NCI-H69 (cell line): ENCODE measurements around the gene MTERF2.
"Not testable (repeated sequence)": the region's sequence is repeated elsewhere in the genome, so short reads cannot be mapped to it uniquely, and the experiment has no call there.

Experiments
- DNase-seq: peaks from one replicate; lab custom pipeline; 2025; lab: John Stamatoyannopoulos, UW

The MTERF2 gene, protein sequence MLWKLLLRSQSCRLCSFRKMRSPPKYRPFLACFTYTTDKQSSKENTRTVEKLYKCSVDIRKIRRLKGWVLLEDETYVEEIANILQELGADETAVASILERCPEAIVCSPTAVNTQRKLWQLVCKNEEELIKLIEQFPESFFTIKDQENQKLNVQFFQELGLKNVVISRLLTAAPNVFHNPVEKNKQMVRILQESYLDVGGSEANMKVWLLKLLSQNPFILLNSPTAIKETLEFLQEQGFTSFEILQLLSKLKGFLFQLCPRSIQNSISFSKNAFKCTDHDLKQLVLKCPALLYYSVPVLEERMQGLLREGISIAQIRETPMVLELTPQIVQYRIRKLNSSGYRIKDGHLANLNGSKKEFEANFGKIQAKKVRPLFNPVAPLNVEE

GRCh38 chr12:106986625-106987389 lies at the start of gene MTERF2:
MTERF2 (minus strand) TSS chr12:106987146; CDS start chr12:106978714, 8,432 bp downstream.
- DNase-seq, result peak; percentile 99

- no peak for DNase-seq
Observed at GRCh38 chr12:107035733-107036132, 48.8 kb upstream of the MTERF2 start.

DNA sequence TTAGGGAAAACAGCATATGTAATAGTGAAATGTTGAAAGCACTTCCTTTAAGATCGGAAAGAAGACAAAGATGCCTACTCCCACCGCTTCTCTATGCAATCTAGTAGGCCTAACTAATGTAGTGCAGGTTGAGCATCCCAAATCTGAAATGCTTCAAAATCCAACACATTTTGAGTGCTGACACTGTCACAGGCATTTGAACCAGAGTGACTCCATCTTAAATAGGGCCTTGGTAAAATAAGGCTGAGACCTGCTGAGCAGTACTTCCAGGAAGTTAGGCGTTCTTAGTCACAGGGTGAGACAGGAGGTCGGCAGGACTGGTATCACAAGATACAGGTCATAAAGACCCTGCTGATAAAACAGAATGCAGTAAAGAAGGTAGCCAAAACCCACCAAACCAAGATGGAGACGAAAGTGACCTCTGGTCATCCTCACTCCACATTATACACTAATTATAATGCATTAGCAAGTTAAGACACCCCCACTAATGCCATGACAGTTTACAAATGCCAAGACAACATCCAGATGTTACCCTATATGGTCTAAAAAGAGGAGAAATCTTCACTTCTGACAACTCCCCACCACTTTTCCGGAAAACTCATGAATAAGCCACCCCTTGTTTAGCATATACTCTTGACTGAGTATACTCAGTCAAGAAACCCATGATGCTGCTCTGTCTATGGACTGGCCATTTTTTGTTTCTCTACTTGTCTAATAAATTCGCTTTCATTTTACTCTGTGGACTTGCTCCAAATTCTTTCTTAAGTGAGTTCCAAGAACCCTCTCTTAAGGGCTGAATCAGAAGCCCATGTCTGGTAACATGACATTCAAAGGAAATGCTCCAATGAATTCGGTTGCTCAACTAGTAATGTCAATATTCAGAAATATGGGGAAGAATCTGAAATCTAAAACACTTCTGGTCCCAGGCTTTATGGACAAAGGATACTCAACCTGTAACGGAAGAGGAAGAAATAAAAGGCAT lies 47.1 kb upstream of the MTERF2 start:
- no peak for DNase-seq

GRCh38 chr12:107032266-107032665 lies 45.3 kb upstream of the MTERF2 start:
- no peak for DNase-seq

- DNase-seq, result no peak
Observed at GRCh38 chr12:107031061-107031460, 44.1 kb upstream of the MTERF2 start.

DNA sequence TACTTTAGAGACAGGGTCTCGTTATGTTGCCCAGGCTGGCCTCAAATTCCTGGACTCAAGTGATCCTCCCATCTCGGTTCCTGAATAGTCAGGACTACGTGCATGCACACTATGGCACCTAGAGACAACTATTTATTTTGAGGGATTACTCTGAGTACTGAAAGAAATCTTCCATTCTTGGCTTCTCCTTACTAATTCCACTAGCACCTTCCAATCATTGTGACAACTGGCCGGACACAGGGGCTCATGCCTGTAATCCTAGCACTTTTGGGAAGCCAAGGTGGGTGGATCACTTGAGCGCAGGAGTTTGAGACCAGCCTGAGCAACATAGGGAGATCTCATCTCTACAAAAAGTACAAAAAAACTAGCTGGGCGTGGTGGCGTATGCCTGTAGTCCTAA lies 42.1 kb upstream of the MTERF2 start:
- DNase-seq, result no peak

GRCh38 chr12:107027636-107028053 lies 40.7 kb upstream of the MTERF2 start:
- peak; percentile 70 for DNase-seq

DNA sequence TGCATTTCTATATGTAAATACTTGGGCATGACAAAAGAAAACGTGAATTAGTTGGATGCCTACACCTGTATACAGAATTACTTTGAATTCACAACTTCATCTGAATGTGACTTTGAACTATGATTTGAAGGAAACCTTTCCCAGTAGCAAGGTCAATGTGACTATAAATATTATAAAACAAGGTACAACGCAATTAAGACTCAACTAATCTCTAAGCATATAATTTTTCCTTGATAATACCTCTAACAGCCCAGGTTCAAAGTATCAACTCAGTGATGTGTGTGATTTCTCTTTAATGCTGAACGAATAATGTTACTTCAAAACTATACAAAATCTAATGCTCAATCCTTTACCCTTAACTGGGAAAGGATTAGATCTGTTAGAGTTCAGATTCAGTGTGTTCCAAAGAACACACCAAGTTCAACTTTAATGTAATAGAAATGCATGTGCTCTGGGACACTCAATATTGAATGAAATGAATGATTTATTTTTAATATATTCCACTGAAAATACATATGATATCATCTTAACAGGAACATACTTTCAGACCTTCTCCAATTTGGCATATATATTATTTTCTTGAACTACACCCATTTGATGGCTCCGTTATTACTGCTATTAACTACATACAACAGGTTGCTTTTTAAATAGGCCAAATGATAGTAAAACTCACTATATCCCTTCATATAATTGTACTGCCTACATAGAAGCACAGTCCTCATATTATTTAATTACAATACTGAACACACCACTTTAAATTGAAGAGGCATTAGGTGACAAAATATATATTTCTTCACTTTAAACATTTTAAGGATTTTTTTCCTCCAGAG lies 40.1 kb upstream of the MTERF2 start:
- no peak for DNase-seq

- peak; percentile 11 for DNase-seq
Observed at GRCh38 chr12:107026356-107026755, 39.4 kb upstream of the MTERF2 start.

DNA sequence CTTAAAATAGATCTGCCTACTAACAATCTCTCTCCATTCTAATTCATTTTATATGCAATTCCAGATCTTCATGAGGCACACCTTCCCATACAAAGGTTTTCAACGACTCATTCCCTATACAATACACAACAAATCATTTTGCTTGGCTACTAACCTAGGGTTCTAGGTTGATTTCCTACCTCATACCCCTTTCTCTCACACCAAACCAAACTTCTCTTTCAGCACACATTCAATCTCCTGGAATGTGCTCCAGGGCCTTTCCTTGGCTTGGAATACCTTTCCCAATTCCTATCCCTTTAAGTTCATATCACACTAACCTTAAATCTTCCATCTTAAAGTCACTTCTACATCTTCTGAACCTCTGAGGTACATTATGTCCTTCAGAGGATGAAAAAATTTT lies 38.7 kb upstream of the MTERF2 start:
- no peak for DNase-seq

DNA sequence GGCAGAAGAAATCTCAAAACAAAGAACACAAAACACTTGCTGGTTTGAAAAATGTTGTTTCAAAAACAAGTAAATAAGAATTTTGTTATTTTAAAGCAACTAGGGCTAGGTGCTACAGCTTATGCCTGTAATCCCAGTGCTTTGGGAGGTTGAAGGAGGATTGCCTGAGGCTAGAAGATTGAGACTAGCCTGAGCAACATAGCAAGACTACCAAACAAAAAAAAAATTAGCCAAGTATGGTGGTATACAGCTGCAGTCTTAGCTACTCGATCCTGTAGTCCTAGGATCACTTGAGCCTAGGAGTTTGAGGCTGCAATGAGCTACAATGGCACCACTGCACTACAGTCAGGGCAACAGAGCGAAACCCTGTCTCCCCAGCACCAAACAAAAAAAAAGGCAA lies 32.6 kb upstream of the MTERF2 start:
- DNase-seq, result no peak

GRCh38 chr12:107017042-107017441 lies 30.1 kb upstream of the MTERF2 start:
- DNase-seq, result no peak

DNA sequence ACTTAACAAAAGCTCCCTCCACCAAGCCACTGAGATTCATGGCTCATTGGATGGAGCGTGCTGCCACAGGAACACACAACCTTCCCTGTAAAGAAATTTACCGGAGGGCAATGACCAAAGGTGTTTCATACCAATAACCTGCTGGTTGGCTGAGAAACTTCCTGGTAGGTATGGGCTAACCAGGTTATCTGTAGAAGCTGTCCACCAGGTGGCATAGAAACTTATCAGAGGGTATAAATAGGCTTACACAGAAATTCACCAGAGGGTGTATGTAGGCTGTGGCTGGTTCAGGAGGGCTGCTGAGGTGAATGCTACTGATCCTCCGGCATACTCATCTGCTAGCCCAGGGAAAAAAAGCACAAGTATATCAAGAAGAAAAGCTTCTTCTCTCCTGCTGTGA lies 27.1 kb upstream of the MTERF2 start:
- peak; percentile 72 for DNase-seq

GRCh38 chr12:107012736-107013425 lies 25.9 kb upstream of the MTERF2 start:
- DNase-seq, result no peak

GRCh38 chr12:107011519-107011918 lies 24.6 kb upstream of the MTERF2 start:
- no peak for DNase-seq

DNA sequence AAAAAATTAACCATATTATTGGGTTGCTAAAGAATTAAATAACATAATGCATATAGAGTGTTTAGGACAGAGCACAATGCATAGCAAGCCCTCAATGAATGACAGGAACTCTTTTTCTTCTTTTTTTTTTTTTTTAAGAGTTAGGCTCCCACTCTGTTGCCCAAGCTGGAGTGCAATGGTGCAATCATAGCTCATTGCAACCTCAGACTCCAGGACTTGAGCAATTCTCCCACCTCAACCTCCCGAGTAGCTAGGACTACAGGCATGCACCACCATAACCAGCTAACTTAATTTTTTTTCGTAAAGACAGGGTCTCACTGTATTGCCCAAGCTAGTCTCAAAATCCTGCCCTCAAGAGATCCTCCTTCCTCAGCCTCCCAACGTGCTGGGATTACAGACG lies 20.5 kb upstream of the MTERF2 start:
- DNase-seq, result no peak

- not testable (repeated sequence) for DNase-seq
Observed at GRCh38 chr12:107002665-107003064, 15.7 kb upstream of the MTERF2 start.

GRCh38 chr12:106999446-106999845 lies 12.5 kb upstream of the MTERF2 start:
- no peak for DNase-seq

DNA sequence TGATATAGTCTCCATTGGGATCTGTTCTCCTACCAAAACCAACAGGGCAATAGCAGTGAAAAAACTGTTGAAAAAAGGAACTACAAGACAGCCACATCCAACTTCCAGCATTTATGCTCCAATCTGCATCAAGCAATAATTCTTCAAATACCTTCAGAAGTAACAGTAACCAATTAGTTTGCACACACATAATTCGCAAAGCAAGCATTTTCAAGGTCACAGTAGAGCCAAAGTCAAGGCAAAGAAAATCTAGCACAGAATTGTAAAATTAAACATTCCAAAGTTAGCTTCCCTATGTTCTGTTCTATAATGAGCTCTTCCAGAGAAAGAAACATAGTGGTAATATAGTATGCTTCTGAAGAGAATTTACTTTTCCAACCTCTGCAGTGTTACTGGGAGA lies 11.0 kb upstream of the MTERF2 start:
- DNase-seq, result no peak

GRCh38 chr12:106996102-106996501 lies 9.2 kb upstream of the MTERF2 start:
- not testable (repeated sequence) for DNase-seq
